GM21367 (cell line): ENCODE results near the gene IL17REL.

ENCODE experiments used
- ATAC-seq: cut with Tn5 transposase; IDR thresholded peaks from one replicate; pipeline ENCODE4 v1.9.1; 2021; ENCODE audit not compliant: unreplicated experiment

The IL17REL gene

DNA sequence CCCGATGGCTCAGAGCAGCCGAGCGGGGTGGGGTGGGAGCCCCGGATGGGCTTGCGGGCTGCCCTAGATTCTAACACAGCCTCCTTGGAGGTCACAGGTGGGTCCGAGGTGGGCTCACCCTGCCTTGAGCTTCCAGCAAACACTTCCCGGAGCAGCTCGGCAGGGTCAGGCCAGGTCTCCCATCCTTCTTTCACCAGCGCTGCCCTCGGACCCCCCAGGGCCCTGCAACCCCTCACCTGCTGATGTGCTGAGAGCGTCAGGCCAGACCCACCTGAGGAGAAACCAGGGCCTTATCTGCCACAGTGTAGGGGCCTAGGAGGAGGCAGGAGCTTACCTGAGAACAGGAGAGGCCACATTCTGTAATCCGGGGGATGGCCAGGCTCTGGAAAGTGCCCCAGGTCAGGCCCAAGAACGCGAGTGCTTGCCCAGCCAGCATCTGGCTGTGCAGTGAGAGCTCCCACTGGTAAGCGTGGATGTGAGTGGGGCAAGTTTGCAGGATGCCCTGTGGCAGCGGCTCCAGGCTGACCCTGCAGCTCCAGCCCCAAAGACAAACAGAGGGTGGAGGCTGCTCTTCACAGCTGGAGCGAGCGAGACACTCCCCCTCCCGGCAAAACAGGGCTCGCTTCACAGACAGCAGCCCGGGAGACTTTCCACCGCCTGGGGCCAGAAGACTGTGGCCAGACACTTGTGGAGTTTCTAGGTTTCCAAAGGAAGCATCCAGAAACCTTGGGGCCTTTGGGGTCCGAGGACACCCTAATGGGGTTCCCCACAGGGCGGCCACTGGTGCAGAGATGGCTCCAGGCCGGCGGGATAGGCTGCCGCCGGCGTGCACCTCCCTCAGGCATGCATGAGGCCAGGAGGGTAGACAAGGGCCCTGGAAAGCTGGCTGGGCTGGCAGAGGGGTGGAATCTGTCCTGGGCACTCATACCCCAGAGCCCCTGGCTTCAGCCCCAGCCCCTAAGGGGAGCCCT lies at the start of gene IL17REL:
Gene IL17REL, minus strand, starts transcription at position 555 of the 971 bp plus-strand sequence. Its CDS starts 119 bp downstream, at position 436.
- no peak for ATAC-seq

GRCh38 chr22:50061824-50062355 lies 49.3 kb upstream of the IL17REL start:
- ATAC-seq, result no peak

DNA sequence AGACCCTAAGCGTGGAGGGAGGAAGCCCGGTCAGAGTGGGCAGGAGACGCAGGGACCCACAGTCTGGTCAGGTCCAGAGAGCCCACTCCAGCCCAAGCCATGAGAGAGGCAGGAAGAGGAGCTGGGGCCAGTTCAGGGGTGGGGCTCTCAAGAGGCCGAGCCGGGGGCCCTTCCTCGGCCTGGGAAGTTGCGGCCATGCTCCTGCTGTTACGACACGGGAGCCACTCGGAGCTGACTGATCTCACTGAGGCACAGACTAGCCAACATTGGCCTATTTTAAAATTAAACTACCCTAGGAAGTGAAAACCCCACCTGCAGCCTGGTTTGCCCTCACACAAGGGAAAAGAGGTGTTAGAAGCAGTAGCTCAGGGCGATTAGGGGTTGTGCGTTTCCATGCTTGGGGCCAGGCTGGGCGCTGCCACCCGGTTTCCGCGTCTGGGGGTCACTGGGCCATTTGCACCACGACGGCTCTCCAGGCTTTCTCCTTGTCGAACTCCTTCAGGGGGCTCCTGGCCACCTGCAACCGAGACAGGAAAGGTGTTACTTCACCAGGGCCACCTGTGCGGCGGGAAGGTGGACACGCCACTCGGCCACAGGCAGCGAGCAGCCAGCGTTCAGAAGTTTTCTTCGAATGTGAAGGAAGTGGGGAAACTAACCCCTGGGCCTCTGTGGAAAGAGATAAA lies 48.7 kb upstream of the IL17REL start:
- no peak for ATAC-seq

DNA sequence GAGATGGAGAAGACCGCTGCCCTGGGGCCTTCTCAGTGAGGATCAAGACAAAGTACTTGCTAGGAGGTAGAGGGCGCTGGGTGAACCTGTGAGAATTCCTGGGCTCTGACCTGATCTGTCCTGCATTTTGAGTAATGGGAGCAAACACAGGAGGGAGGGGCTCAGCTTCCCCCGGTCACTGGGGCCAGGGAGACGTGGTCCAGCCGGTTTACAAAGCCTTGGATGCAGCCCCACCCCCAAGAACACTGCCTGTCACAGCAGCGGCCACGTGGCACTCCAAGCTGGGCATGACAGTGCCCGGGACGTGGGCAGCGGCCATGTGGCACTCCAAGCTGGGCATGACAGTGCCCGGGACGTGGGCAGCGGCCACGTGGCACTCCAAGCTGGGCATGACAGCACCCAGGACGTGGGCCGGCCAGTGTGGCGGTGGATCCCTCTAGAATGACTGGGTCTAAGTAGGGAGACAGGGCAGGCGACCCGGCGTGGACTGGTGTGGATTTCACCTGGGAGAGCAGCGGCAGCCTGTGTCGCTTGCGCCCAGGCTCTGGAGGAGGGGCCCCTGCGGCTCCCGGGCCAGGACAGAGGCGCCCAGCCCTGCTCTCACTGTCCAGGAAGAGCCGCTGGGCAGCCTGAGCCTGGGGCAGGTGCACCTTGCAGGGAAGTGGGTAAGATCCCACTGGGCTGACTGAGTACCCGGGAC lies 48.0 kb upstream of the IL17REL start:
- no peak for ATAC-seq

GRCh38 chr22:50059881-50060262 lies 47.3 kb upstream of the IL17REL start:
- ATAC-seq, result no peak

DNA sequence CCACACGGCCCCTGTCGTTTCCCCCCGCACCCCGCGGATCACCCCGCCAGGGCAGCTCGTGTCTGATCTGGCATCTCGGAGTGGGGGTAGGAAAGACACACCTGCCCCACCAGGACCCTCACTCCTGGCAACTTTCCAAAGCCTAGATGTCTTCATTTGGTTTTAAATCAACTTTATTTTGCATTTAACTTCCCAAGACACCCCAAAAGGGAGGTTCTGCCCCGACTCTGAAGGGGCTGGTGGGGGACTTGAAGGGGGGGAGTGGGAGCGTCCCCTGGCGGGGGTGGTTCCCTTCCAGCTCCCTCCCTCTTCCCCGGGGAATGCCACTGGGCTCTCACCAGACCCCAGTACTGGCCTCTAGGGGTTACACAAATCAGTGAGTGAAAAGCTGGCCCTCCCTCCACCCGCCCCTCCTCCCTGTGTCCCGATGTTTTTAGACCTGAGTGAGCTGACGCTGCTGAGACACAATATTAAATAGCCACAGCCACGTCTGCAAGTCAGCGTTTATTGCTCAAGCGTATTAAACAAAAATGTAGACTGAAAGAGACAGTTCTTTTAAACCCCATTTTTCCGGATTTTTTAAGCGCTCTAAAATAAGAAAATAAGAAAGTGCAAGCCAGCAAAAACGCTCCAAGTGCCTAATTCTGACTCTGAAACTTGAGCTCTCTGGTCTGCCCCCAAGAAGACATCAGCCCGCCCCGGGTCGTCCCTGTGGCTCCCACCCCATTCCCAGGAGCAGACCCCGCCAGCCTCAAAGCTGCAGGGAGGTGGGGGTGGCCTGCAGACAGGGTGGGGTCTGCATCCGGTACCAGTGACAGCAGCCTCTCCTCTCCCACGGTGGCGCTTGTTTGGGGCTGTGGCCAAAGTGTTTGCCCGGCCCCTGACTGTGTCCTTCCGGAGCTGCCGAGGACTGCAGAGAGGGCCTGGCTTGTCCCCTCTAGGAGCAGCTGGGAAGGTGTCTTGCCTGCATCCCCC lies 46.6 kb upstream of the IL17REL start:
- ATAC-seq, result no peak

DNA sequence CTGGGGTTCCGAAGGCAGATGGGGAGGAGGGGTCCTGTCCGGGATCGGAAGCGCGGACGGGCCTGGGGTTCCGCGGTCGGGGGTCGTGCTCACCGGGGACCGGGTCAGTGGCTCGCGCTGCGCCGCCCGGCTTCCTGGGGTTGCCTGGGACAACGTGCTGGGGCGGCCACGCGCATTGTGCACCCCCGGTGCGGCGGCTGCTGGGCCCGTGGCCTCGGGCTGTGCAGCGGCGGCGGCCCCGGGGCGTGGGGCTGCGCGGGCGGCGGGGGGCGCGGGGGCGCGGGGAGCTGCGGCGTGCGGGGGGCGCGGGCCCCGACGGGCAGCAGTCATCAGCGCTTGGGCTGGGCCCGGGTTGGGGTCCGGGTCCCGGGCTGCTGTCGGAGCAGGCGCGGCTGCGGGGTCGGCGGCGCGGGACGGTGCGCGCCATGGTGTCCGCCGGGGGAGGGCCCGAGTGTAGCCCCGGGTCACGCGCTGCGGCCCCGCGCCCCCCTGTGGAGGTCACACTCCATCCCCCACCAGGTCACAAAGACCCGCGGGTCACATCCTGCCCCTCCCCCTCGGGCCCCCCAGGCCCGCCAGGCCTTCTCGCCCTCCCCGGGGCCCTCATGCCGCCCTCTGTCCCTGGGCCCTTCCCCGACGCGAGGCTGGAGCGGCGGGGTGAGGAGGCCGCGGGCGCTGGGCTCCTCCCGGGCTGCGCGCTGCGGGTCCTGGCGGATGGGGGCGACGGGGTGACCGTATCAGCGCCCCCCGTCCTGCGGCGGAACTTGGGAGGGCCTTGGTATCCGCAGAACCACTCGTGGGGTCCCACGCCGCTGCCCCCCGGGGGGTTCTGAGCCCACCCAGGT lies 45.7 kb upstream of the IL17REL start, which contains the start of gene TTLL8:
Gene TTLL8, minus strand, starts transcription at position 238 of the 845 bp plus-strand sequence.
- ATAC-seq, result no peak

- ATAC-seq, result no peak
These were observed 44.9 kb upstream of the IL17REL start for GRCh38 chr22:50057278-50058060.

DNA sequence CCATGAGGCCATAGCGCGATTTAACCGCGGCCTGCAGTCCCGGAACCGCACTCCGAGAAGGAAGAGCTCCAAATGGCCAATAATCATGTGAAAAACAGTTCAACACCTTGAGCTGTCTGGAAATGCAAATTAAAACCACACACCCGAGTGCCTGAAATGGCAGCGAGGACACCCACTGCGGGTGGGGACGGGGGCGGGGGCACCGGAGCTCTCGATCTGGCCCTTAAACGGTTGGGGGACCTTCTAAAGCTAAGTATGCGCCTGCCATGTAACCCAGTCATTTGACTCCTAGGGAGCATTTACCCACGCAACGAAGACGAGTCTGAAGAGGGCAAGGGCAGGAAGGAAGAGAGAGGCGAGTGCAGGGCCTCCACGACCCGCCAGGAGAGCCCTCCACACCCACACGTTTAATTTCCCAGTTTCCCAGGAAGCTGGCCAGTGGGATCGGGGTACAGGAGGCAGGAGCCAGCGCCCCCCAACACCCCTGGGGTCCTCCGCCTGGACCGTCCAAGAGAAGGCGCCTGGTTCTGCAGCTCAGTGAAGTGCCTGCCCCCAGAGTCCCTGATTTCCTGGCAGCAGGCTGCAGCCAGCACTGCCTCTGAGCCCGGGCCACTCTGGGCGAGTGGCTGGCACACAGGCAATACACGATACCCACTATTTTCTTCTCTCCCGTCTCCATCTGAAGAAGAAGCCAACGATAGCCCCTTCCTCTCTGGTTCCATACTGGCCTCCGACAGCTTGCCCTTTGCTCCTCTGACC lies 43.8 kb upstream of the IL17REL start:
- no peak for ATAC-seq

GRCh38 chr22:50053861-50054260 lies 41.3 kb upstream of the IL17REL start:
- no peak for ATAC-seq

DNA sequence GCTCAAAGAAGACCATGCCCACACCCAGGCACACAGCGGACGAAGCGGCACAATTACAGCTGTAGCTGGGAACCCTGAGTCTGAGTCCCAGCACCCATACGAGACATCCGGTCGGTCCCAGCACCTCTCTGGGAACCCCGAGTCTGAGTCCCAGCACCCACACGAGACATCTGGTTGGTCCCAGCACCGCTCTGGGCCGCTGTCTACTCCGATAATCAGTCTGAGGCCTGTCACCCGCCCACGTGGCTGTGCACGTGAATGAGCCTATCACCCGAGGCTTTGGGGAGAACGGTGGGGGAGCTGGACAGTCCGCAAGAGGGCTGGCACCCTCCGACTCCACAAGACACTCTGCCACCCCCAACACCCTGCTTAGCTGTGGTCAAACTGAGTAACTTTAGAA lies 39.4 kb upstream of the IL17REL start:
- no peak for ATAC-seq

DNA sequence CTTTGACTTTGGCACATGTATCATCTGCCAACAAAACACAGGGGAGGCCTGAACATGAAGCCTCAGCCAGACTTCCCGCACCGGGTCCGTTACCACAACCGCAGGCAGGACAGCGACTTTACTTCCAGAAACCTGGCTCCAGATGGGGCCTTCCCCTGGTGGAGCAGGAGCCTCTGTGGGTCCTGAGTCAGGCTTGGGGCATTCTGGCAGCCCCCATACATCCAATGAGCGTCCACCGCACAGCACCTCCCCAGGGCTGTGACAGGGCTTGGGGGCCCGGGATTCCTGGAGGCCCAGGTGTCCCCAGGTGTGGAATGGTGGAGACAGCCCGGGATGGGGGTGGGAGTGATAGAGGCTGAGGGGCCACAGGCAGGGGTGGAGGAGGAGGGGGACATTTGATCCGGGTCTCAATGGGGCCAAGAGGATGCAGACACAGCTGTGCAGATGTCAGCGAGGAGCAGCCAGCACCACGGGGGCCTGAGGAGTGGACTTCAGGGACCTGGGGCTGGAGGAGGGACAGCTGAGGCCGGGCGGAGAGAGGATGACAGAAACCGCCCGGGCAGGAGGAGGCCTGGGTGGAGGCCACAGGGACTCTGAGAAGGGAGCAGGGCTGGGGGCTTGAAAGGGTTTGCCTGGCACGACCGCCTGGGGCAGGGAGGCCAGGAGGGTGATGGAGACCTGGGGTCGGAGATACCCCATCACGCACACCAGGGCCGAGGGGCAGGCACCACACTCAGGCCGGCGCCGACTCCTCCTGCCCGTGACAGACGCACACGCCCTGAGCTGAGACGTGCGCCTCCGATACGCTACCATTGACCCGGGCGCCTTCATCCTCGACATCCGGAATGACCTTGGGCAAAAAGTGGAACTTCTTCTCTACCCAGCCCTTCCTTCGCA lies 37.0 kb upstream of the IL17REL start:
- no peak for ATAC-seq

DNA sequence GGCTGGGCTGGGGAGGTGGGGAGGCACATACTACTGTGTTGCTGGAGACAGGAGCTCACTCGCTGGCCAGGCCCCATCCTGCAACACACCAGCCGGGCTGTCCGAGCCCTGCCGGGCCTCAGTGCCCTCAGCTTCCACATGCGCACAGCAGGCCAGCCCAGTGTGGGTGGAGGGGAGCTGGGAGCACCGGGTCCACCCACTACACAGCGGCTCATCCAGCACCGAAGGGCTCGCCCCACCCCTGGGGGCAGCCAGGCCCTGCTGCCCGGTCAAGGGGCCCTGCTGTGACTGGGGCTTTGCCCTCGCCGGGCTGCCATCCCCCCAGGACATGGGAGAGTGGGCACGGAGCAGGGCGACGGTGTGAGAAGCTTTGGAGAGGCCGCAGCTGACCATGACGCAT lies 36.3 kb upstream of the IL17REL start:
- no peak for ATAC-seq

DNA sequence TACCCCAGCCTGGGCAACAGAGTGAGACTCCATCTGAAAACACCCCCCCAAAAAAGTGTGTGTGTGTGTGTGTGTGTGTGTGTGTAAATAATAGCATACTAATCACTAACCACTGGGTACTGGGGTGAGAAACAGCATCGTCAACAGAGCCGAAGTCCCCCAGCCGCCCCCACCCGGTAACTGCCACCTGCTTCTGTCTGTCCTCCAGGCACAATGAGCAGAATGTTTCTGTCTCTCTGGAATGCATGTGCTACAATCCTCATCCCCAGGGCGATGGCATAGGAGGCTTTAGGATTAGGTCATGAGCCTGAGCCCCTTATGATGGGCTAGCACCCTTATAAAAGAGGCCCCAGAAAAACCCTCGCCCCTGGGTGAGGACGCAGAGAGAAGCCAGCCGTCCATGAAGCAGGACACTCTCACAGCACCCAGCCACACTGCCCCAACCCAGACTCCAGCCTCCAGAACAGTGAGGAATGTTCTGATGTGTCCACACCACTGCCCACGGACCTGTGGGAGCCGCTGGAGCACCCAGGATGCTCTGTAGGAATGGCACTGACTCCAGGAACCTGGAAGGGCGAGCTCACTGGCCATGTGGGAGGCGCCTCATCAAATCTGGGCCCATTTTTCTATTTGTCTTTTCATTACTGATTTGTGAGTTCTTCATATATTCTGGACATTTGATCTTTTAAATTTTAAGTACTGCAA lies 35.6 kb upstream of the IL17REL start:
- ATAC-seq, result no peak

- no peak for ATAC-seq
These were observed 34.8 kb upstream of the IL17REL start for GRCh38 chr22:50047346-50047745.
